K562 (cell line): Measurements from ENCODE around the gene MAP3K12. TPM values are rescaled to one million over a fixed set of nuclear protein-coding genes. Genes with fewer than 3 reads are reported as not detected.

ENCODE experiments used
- ATAC-seq: fragments of 200-7000 bp; cut with Tn5 transposase; 3 replicates; pipeline ENCODE4 v1.9.1; 2020; ENCODE audit warnings: moderate library complexity
- BruUV-seq: library from RNA; stranded (reverse); fragments of 400-500 nt; replicated peaks from 2 replicates; lab custom pipeline; 2021; lab: Mats Ljungman, UMichigan
- CTCF ChIA-PET: fragments of 300-600 bp; formaldehyde crosslinking; extraction: SDS; loops from one replicate; lab custom pipeline; 2021; ENCODE audit warnings: low intra/inter-chr PET ratio; lab: Yijun Ruan, JAX
- POLR2A ChIA-PET: fragments of 300-600, 350-650 bp; sonication (Branson Sonifier 250); formaldehyde crosslinking; extraction: SDS; loops from one replicate; lab custom pipeline; 2021; ENCODE audit warnings: antibody characterized with exemption, inconsistent platforms; lab: Yijun Ruan, JAX
- DNase-seq, 4 experiments: peaks; one replicate each; pipeline versions ENCODE4 v3.0.0 to v3.0.0-alpha.2; 2011 to 2018; ENCODE audit warnings: low spot score in 3 of 4, mixed read lengths in 3 of 4; ENCODE audit errors: extremely low read depth in 1 of 4
- FAIRE-seq: peaks from 2 replicates; lab custom pipeline; 2011; peaks lifted over from hg19 to GRCh38; lab: Jason Lieb, UNC
- H2AFZ ChIP-seq: 2 replicates; pipeline ENCODE4 v1.6.0; 2011; ENCODE audit warnings: low read depth, low read length, control low read depth, inconsistent platforms
- H3K27ac ChIP-seq: fragments of 200-600 bp; 3 replicates; pipeline ENCODE4 v1.8.0; 2011; ENCODE audit warnings: low read depth, mild to moderate bottlenecking, control low read depth, inconsistent platforms, low read length, moderate library complexity, mixed read lengths; ENCODE audit errors: extremely low read depth
- H3K27me3 ChIP-seq, 2 experiments: fragments of 300-600 bp in 1 of 2; 2 replicates in 1 of 2; 3 replicates in 1 of 2; pipeline versions ENCODE4 v1.6.0 to v1.8.0; 2011; ENCODE audit warnings: inconsistent platforms in 2 of 2, low read length in 2 of 2, mild to moderate bottlenecking in 1 of 2, mixed read lengths in 1 of 2, moderate library complexity in 1 of 2; ENCODE audit not compliant: control insufficient read depth in 2 of 2, insufficient read depth in 2 of 2
- H3K36me3 ChIP-seq: fragments of 300-600 bp; 3 replicates; pipeline ENCODE4 v1.8.0; 2011; ENCODE audit warnings: mild to moderate bottlenecking, low read length, inconsistent platforms; ENCODE audit not compliant: control insufficient read depth, insufficient read depth
- H3K4me1 ChIP-seq, 2 experiments: fragments of 200-600 bp in 1 of 2; replicated peaks in 1 of 2; 2 replicates in 1 of 2; 3 replicates in 1 of 2; pipeline versions ENCODE4 v1.5.1 to v1.8.0; 2011; ENCODE audit warnings: inconsistent platforms in 2 of 2, low read length in 2 of 2, mild to moderate bottlenecking in 1 of 2, mixed read lengths in 1 of 2, moderate library complexity in 1 of 2; ENCODE audit not compliant: control insufficient read depth in 2 of 2, insufficient read depth in 2 of 2
- H3K4me2 ChIP-seq: 2 replicates; pipeline ENCODE4 v1.6.1; 2011; ENCODE audit warnings: low read length, control low read depth, inconsistent platforms, mixed read lengths; ENCODE audit not compliant: insufficient read depth
- H3K4me3 ChIP-seq: fragments of 200-600 bp; sonication (generic), shearing (Covaris generic); 2 replicates; pipeline ENCODE4 v1.5.1; 2016; ENCODE audit warnings: control low read depth, inconsistent platforms
- H3K79me2 ChIP-seq: fragments of 200-600 bp; 3 replicates; pipeline ENCODE4 v1.8.0; 2011; ENCODE audit warnings: low read length, inconsistent platforms; ENCODE audit not compliant: control insufficient read depth, insufficient read depth
- H3K9ac ChIP-seq, 2 experiments: 2 replicates each; pipeline versions ENCODE4 v1.6.0 to v1.6.1; 2011; ENCODE audit warnings: low read depth in 2 of 2, low read length in 2 of 2, control low read depth in 1 of 2, inconsistent platforms in 1 of 2, mild to moderate bottlenecking in 1 of 2, mixed read lengths in 1 of 2; ENCODE audit not compliant: insufficient read depth in 1 of 2
- H3K9me1 ChIP-seq: one replicate; pipeline ENCODE4 v1.6.0; 2011; ENCODE audit warnings: inconsistent platforms, mild to moderate bottlenecking, low read length, moderate library complexity; ENCODE audit not compliant: control insufficient read depth, insufficient read depth
- H3K9me3 ChIP-seq: replicated peaks from 2 replicates; pipeline ENCODE4 v1.5.1; 2011; ENCODE audit warnings: low read depth, low read length, inconsistent platforms; ENCODE audit not compliant: control insufficient read depth, insufficient read depth
- H4K20me1 ChIP-seq: replicated peaks from 2 replicates; pipeline ENCODE4 v1.6.1; 2011; ENCODE audit warnings: low read length, inconsistent platforms, mixed read lengths; ENCODE audit not compliant: control insufficient read depth, insufficient read depth
- GTF2A2 ChIP-seq: IDR thresholded peaks from 2 replicates; pipeline ENCODE4 v1.6.1; 2016; ENCODE audit warnings: mild to moderate bottlenecking, missing genetic modification characterization, missing compliant biosample characterization
- HLTF ChIP-seq: fragments of 450-650 bp; IDR thresholded peaks from 2 replicates; pipeline ENCODE4 v1.6.1; 2016
- MEIS2 ChIP-seq: fragments of 450-650 bp; IDR thresholded peaks from 2 replicates; pipeline ENCODE4 v1.6.1; 2014; ENCODE audit warnings: mild to moderate bottlenecking; ENCODE audit not compliant: partially characterized antibody
- NEUROD1 ChIP-seq: fragments of 150-350 bp; IDR thresholded peaks from 2 replicates; pipeline ENCODE4 v1.6.1; 2014; ENCODE audit warnings: borderline replicate concordance, low read length, low read depth; ENCODE audit not compliant: partially characterized antibody
- SIX5 ChIP-seq, 2 experiments: IDR thresholded peaks; 2 replicates each; pipeline ENCODE4 v1.6.1; 2011; ENCODE audit warnings: low read length in 2 of 2, borderline replicate concordance in 1 of 2, low read depth in 1 of 2, mild to moderate bottlenecking in 1 of 2, moderate library complexity in 1 of 2; ENCODE audit not compliant: insufficient read depth in 1 of 2
- SNIP1 ChIP-seq: fragments of 450-650 bp; IDR thresholded peaks from 2 replicates; pipeline ENCODE4 v1.7.1; 2017; ENCODE audit warnings: low read depth, mild to moderate bottlenecking
- TARDBP ChIP-seq: fragments of 450-650 bp; IDR thresholded peaks from 2 replicates; pipeline ENCODE4 v1.6.1; 2016
- THAP12 ChIP-seq: fragments of 250-450 bp; sonication (Bioruptor Pico); IDR thresholded peaks from 2 replicates; pipeline ENCODE4 v1.9.0; 2021; ENCODE audit warnings: mild to moderate bottlenecking, inconsistent platforms
- ZBTB7A ChIP-seq: IDR thresholded peaks from 2 replicates; pipeline ENCODE4 v1.6.1; 2011; ENCODE audit warnings: low read depth, mild to moderate bottlenecking, low read length, moderate library complexity, borderline replicate concordance; ENCODE audit not compliant: control insufficient read depth
- ZNF583 ChIP-seq: fragments of 250-450 bp; sonication (Bioruptor Pico); IDR thresholded peaks from 2 replicates; pipeline ENCODE4 v1.4.0; 2020
- WGBS: fragments of 100-300 bp; shearing (Covaris generic); methylation state at CpG from one replicate; pipeline ENCODE4 v1.1.6; 2016; ENCODE audit warnings: low coverage, mixed read lengths; ENCODE audit not compliant: insufficient coverage; ENCODE audit errors: missing lambda C conversion rate; 5-methylcytosine and 5-hydroxymethylcytosine counted together
- in situ Hi-C: fragments of 300-500 bp; cut with MboI; formaldehyde crosslinking; loops from 4 replicates; pipeline ENCODE4 v1.15.0; 2018; ENCODE audit warnings: inconsistent platforms, mixed read lengths
- intact Hi-C: fragments of 100-400 bp; cut with micrococcal nuclease; formaldehyde crosslinking; loops from 2 replicates; pipeline ENCODE4 v1.14.2; 2022
- polyA plus RNA-seq, 8 experiments: library from polyadenylated mRNA; depleted of rRNA in 4 of 8; stranded (reverse) in 5 of 8; unstranded in 3 of 8; fragments of >200 nt; fragmentation: Nextera tagmentation in 2 of 8; fragmentation: Illumina TruSeq in 1 of 8; extraction: Ambion mirVana in 2 of 8; extraction: Trizol in 1 of 8; gene quantifications; 2 replicates each; pipeline versions ENCODE4 v1.2.1 to v1.2.3, GENCODE V29; 2011 to 2014; ENCODE audit warnings: inconsistent platforms in 1 of 8, missing spikeins in 1 of 8
- total RNA-seq, 7 experiments: library from RNA; depleted of rRNA in 6 of 7; stranded (reverse); fragments of >200 nt in 6 of 7; fragmentation: Illumina TruSeq in 2 of 7; extraction: Trizol in 2 of 7; gene quantifications; 2 replicates each; pipeline versions ENCODE4 v1.2.1 to v1.2.3, GENCODE V29; 2011 to 2021; ENCODE audit warnings: low replicate concordance in 1 of 7
- TF ChIP-seq, protein P1 (sequence below): sonication (generic); formaldehyde crosslinking; IDR thresholded peaks from 2 replicates; pipeline ENCODE4 v1.8.0; 2022; ENCODE audit warnings: mild to moderate bottlenecking, missing genetic modification reagents
- TF ChIP-seq, protein P2 (sequence below), 2 experiments: fragments of 450-650 bp; IDR thresholded peaks; 2 replicates each; pipeline ENCODE4 v1.6.1; 2018; ENCODE audit warnings: mild to moderate bottlenecking in 2 of 2, low read depth in 1 of 2; ENCODE audit not compliant: partially characterized antibody in 2 of 2

Gene MAP3K12
- total and polyA plus RNA-seq, 9 of the 15 experiments (the other 6 are each of a cell fraction or from before 2014, with no cell fraction given) = 0.10 to 2.4 (median 1.6) TPM

DNA sequence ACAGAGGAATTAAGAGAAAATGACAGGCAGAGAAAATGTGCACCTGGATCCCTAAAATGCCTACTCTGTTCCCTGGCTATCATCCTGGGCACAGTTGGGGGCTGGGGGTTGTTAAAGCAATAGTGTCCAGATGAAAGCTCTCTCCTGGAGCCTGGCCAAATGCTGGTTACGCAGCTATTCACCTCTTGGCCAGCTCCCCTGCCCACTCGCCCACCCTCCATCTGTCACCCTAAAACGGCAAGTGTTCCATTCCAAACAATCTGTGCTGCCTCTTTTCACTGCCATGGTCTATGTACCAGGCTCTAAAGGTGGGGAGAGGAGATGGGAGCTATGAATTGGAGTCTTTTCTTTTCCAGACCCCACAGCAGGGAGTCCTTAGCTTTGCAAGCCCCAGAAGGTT is 32.8 kb upstream of the MAP3K12 start:
- H2AFZ ChIP-seq = no peak overlapping the region
- H3K4me2 ChIP-seq = no peak overlapping the region
- H3K79me2 ChIP-seq = no peaks in the 10 kb centered on the region
- no peaks in the 10 kb centered on the region for H3K27me3 ChIP-seq
- H4K20me1 ChIP-seq = no peaks in the 10 kb centered on the region
- intact Hi-C loops = no loop called here
- DNase-seq = no peak
- ATAC-seq = no peak
- no peak overlapping the region for H3K27ac ChIP-seq
- no peak overlapping the region for H3K4me3 ChIP-seq
- H3K9me1 ChIP-seq = no peaks in the 10 kb centered on the region
- CTCF ChIA-PET = no interaction called here
- BruUV-seq = no TSS peak
- in situ Hi-C loops = no loop called here
- no peak for FAIRE-seq
- POLR2A ChIA-PET = no interaction called here
- 86% methylated on average over 3 of the region's 3 CpGs for WGBS
- H3K9ac ChIP-seq = no peak overlapping the region
- no peaks in the 10 kb centered on the region for H3K4me1 ChIP-seq
- peaks cover 57% of the 10 kb centered on the region; the same call in 2 of the 3 replicates for H3K36me3 ChIP-seq
- no peaks in the 10 kb centered on the region for H3K9me3 ChIP-seq
- TF ChIP-seq, protein P1, sequence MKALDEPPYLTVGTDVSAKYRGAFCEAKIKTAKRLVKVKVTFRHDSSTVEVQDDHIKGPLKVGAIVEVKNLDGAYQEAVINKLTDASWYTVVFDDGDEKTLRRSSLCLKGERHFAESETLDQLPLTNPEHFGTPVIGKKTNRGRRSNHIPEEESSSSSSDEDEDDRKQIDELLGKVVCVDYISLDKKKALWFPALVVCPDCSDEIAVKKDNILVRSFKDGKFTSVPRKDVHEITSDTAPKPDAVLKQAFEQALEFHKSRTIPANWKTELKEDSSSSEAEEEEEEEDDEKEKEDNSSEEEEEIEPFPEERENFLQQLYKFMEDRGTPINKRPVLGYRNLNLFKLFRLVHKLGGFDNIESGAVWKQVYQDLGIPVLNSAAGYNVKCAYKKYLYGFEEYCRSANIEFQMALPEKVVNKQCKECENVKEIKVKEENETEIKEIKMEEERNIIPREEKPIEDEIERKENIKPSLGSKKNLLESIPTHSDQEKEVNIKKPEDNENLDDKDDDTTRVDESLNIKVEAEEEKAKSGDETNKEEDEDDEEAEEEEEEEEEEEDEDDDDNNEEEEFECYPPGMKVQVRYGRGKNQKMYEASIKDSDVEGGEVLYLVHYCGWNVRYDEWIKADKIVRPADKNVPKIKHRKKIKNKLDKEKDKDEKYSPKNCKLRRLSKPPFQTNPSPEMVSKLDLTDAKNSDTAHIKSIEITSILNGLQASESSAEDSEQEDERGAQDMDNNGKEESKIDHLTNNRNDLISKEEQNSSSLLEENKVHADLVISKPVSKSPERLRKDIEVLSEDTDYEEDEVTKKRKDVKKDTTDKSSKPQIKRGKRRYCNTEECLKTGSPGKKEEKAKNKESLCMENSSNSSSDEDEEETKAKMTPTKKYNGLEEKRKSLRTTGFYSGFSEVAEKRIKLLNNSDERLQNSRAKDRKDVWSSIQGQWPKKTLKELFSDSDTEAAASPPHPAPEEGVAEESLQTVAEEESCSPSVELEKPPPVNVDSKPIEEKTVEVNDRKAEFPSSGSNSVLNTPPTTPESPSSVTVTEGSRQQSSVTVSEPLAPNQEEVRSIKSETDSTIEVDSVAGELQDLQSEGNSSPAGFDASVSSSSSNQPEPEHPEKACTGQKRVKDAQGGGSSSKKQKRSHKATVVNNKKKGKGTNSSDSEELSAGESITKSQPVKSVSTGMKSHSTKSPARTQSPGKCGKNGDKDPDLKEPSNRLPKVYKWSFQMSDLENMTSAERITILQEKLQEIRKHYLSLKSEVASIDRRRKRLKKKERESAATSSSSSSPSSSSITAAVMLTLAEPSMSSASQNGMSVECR = no peak
- TF ChIP-seq ZNF583 (CRISPR knock-in tag) = no peak
- TF ChIP-seq, protein P2, sequence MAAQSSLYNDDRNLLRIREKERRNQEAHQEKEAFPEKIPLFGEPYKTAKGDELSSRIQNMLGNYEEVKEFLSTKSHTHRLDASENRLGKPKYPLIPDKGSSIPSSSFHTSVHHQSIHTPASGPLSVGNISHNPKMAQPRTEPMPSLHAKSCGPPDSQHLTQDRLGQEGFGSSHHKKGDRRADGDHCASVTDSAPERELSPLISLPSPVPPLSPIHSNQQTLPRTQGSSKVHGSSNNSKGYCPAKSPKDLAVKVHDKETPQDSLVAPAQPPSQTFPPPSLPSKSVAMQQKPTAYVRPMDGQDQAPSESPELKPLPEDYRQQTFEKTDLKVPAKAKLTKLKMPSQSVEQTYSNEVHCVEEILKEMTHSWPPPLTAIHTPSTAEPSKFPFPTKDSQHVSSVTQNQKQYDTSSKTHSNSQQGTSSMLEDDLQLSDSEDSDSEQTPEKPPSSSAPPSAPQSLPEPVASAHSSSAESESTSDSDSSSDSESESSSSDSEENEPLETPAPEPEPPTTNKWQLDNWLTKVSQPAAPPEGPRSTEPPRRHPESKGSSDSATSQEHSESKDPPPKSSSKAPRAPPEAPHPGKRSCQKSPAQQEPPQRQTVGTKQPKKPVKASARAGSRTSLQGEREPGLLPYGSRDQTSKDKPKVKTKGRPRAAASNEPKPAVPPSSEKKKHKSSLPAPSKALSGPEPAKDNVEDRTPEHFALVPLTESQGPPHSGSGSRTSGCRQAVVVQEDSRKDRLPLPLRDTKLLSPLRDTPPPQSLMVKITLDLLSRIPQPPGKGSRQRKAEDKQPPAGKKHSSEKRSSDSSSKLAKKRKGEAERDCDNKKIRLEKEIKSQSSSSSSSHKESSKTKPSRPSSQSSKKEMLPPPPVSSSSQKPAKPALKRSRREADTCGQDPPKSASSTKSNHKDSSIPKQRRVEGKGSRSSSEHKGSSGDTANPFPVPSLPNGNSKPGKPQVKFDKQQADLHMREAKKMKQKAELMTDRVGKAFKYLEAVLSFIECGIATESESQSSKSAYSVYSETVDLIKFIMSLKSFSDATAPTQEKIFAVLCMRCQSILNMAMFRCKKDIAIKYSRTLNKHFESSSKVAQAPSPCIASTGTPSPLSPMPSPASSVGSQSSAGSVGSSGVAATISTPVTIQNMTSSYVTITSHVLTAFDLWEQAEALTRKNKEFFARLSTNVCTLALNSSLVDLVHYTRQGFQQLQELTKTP (IDR thresholded peaks at IDR 0.05; ENCODE audit: low read depth in 1 of 2, partially characterized antibody in 2 of 2) = no peak
- no peak for TF ChIP-seq ZBTB7A
- no peak for TF ChIP-seq SNIP1
- TF ChIP-seq MEIS2 = no peak
- TF ChIP-seq GTF2A2 (tag) = no peak
- no peak for TF ChIP-seq TARDBP
- no peak for TF ChIP-seq HLTF
- no peak for TF ChIP-seq SIX5 (IDR thresholded peaks at IDR 0.05; ENCODE audit: borderline replicate concordance in 1 of 2, insufficient read depth in 1 of 2, low read depth in 1 of 2, low read length in 2 of 2)
- no peak for TF ChIP-seq THAP12
- TF ChIP-seq NEUROD1 = no peak
